Epithelial cell of esophagus (primary cell): ENCODE results near the gene AGPAT2.
A peak's percentile ranks its signal among the peaks of the same experiment; 100 is the strongest.

Experiments used
- DNase-seq: peaks from one replicate; pipeline ENCODE4 v3.0.0; 2010; ENCODE audit warnings: low read depth
- H3K4me3 ChIP-seq: 2 replicates; pipeline ENCODE4 v1.5.1; 2011; ENCODE audit warnings: mild to moderate bottlenecking, low read length, control low read depth
- CTCF ChIP-seq: IDR thresholded peaks from 2 replicates; pipeline ENCODE4 v1.5.1; 2011; ENCODE audit warnings: low read depth, mild to moderate bottlenecking, low read length, control low read depth, inconsistent platforms; ENCODE audit not compliant: insufficient read depth; ENCODE audit errors: missing control alignments

AGPAT2 gene

GRCh38 chr9:136700304-136700703 is 13.0 kb upstream of the AGPAT2 start:
- H3K4me3 ChIP-seq: no peak overlapping the region
- DNase-seq: peak; percentile 46

GRCh38 chr9:136698635-136699246 is 11.5 kb upstream of the AGPAT2 start:
- no peak overlapping the region for H3K4me3 ChIP-seq
- no peak for TF ChIP-seq CTCF
- DNase-seq: no peak

More at GRCh38 chr9:136700304-136700703, 13.0 kb upstream of the AGPAT2 start:
- TF ChIP-seq CTCF: no peak

- TF ChIP-seq CTCF: no peak
- H3K4me3 ChIP-seq: no peak overlapping the region
- no peak for DNase-seq
Observed at GRCh38 chr9:136697821-136698526, 10.7 kb upstream of the AGPAT2 start.

- peak; percentile 66 for DNase-seq
- no peak for TF ChIP-seq CTCF
- H3K4me3 ChIP-seq: no peak overlapping the region
Observed at GRCh38 chr9:136697146-136697820, 10.0 kb upstream of the AGPAT2 start.

GRCh38 chr9:136696502-136696901 is 9.2 kb upstream of the AGPAT2 start:
- no peak for TF ChIP-seq CTCF
- DNase-seq: no peak
- H3K4me3 ChIP-seq: no peak overlapping the region

GRCh38 chr9:136695955-136696354 is 8.7 kb upstream of the AGPAT2 start:
- no peak for TF ChIP-seq CTCF
- H3K4me3 ChIP-seq: no peak overlapping the region
- no peak for DNase-seq
